ENCODE measurements around the gene CABYR. TPM values are rescaled to one million over a fixed set of nuclear protein-coding genes. Genes with fewer than 3 reads are reported as not detected.

The CABYR gene
- total RNA-seq, 1 experiment from 2014 or later = 3.3 TPM

GRCh38 chr18:24168496-24168895, 29.6 kb downstream of the CABYR start:
- H3K9me3 Mint-ChIP-seq (ENCODE audit: unreplicated experiment) = no peaks in the 10 kb centered on the region
- ChIA-PET CTCF (no interaction called here), POLR2A (no interaction called here)
- no peak overlapping the region for H3K4me3 Mint-ChIP-seq (ENCODE audit: unreplicated experiment)
- no peaks in the 10 kb centered on the region for H3K4me1 Mint-ChIP-seq (ENCODE audit: low read depth, unreplicated experiment)
- no peak overlapping the region for H3K27ac Mint-ChIP-seq (ENCODE audit: unreplicated experiment)
- no peaks in the 10 kb centered on the region for H3K4me1 ChIP-seq
- peaks cover 13% of the 10 kb centered on the region for H3K36me3 Mint-ChIP-seq (ENCODE audit: insufficient read depth, unreplicated experiment)
- no TSS peak for BruUV-seq (replicated peaks)
- no peaks in the 10 kb centered on the region for H3K27me3 ChIP-seq (replicated peaks; ENCODE audit: control insufficient read depth, insufficient read depth, low read length)
- H3K4me3 ChIP-seq (ENCODE audit: low read depth, low read length) = no peak overlapping the region
- TF ChIP-seq CTCF (IDR thresholded peaks at IDR 0.05; ENCODE audit: insufficient read depth in 1 of 2, low read depth in 1 of 2, low read length in 1 of 2, severe bottlenecking in 1 of 2, unreplicated experiment in 1 of 2) = no peak
- no peaks in the 10 kb centered on the region for H3K36me3 ChIP-seq (ENCODE audit: control insufficient read depth, insufficient read depth, low read length)
- no peaks in the 10 kb centered on the region for H3K9me3 ChIP-seq
- intact Hi-C loops (cut with micrococcal nuclease; ENCODE audit: unreplicated experiment) = loop anchor here (2.0 kb wide), 1 partner anchor 48 kb away; no protein-coding TSS in a partner anchor
- no peak for DNase-seq
- no peaks in the 10 kb centered on the region for H3K27me3 Mint-ChIP-seq (ENCODE audit: insufficient read depth, unreplicated experiment)

GRCh38 chr18:24170360-24170759, 31.5 kb downstream of the CABYR start:
- H3K9me3 Mint-ChIP-seq (ENCODE audit: unreplicated experiment) = no peaks in the 10 kb centered on the region
- no peak overlapping the region for H3K4me3 ChIP-seq (ENCODE audit: low read depth, low read length)
- CTCF ChIA-PET = no interaction called here
- no peaks in the 10 kb centered on the region for H3K9me3 ChIP-seq
- H3K27me3 Mint-ChIP-seq (ENCODE audit: insufficient read depth, unreplicated experiment) = no peaks in the 10 kb centered on the region
- no peak overlapping the region for H3K27ac Mint-ChIP-seq (ENCODE audit: unreplicated experiment)
- no peaks in the 10 kb centered on the region for H3K36me3 ChIP-seq (ENCODE audit: control insufficient read depth, insufficient read depth, low read length)
- intact Hi-C loops (cut with micrococcal nuclease; ENCODE audit: unreplicated experiment) = no loop called here
- H3K4me1 Mint-ChIP-seq (ENCODE audit: low read depth, unreplicated experiment) = no peaks in the 10 kb centered on the region
- POLR2A ChIA-PET = no interaction called here
- no peaks in the 10 kb centered on the region for H3K27me3 ChIP-seq (replicated peaks; ENCODE audit: control insufficient read depth, insufficient read depth, low read length)
- no peaks in the 10 kb centered on the region for H3K4me1 ChIP-seq
- TF ChIP-seq CTCF (IDR thresholded peaks at IDR 0.05; ENCODE audit: insufficient read depth in 1 of 2, low read depth in 1 of 2, low read length in 1 of 2, severe bottlenecking in 1 of 2, unreplicated experiment in 1 of 2) = no peak
- H3K4me3 Mint-ChIP-seq (ENCODE audit: unreplicated experiment) = no peak overlapping the region
- DNase-seq = peak in 1 of 2 experiments; percentile 2
- no TSS peak for BruUV-seq (replicated peaks)
- H3K36me3 Mint-ChIP-seq (ENCODE audit: insufficient read depth, unreplicated experiment) = peaks cover 7% of the 10 kb centered on the region

- intact Hi-C loops (cut with micrococcal nuclease; ENCODE audit: unreplicated experiment) = no loop called here
- Mint-ChIP-seq H3K27me3 (ENCODE audit: insufficient read depth, unreplicated experiment) (no peaks in the 10 kb centered on the region), H3K9me3 (ENCODE audit: unreplicated experiment) (no peaks in the 10 kb centered on the region), H3K4me1 (ENCODE audit: low read depth, unreplicated experiment) (no peaks in the 10 kb centered on the region), H3K4me3 (ENCODE audit: unreplicated experiment) (no peak overlapping the region), H3K27ac (ENCODE audit: unreplicated experiment) (peak overlapping the region; percentile 15), H3K36me3 (ENCODE audit: insufficient read depth, unreplicated experiment) (no peaks in the 10 kb centered on the region)
- ChIA-PET CTCF (no interaction called here), POLR2A (no interaction called here)
- H3K4me3 ChIP-seq (ENCODE audit: low read depth, low read length) = no peak overlapping the region
- BruUV-seq (replicated peaks) = no TSS peak
- no peaks in the 10 kb centered on the region for H3K36me3 ChIP-seq (ENCODE audit: control insufficient read depth, insufficient read depth, low read length)
- no peak for DNase-seq
- no peaks in the 10 kb centered on the region for H3K27me3 ChIP-seq (replicated peaks; ENCODE audit: control insufficient read depth, insufficient read depth, low read length)
- TF ChIP-seq CTCF (IDR thresholded peaks at IDR 0.05; ENCODE audit: insufficient read depth in 1 of 2, low read depth in 1 of 2, low read length in 1 of 2, severe bottlenecking in 1 of 2, unreplicated experiment in 1 of 2) = no peak
- no peaks in the 10 kb centered on the region for H3K4me1 ChIP-seq
- no peaks in the 10 kb centered on the region for H3K9me3 ChIP-seq
Observed at GRCh38 chr18:24173997-24174396, 35.1 kb downstream of the CABYR start.
